ENCODE measurements around the gene ADPRH. TPM values are rescaled to one million over a fixed set of nuclear protein-coding genes. Genes with fewer than 3 reads are reported as not detected.

The ADPRH gene
- polyA plus RNA-seq, 2 of the 4 experiments (the other 2 are of a cell fraction) = 3.7 to 3.8 TPM

GRCh38 chr3:119613872-119614271 lies 34.6 kb downstream of the ADPRH start:
- POLR2A ChIA-PET = no interaction called here
- peaks cover 9% of the 10 kb centered on the region for H3K9me3 ChIP-seq
- 79% methylated on average over 4 of the region's 4 CpGs for WGBS (ENCODE audit: missing lambda C conversion rate)
- DNase-seq (ENCODE audit: low read depth in 1 of 2, low spot score in 1 of 2) = no peak
- no peak overlapping the region for H3K4me2 ChIP-seq
- CTCF ChIA-PET = interaction anchor here (1.3 to 2.9 kb wide), 2 partner anchors 14 to 730 kb away, joined by 3 to 7 read pairs; no protein-coding TSS in a partner anchor
- no peak for TF ChIP-seq MAX (IDR thresholded peaks at IDR 0.05)
- no peak for TF ChIP-seq TFCP2L1 (CRISPR knock-in tag; IDR thresholded peaks at IDR 0.05)
- no peak for TF ChIP-seq HOXB5 (CRISPR knock-in tag; IDR thresholded peaks at IDR 0.05)
- TF ChIP-seq, protein P1, sequence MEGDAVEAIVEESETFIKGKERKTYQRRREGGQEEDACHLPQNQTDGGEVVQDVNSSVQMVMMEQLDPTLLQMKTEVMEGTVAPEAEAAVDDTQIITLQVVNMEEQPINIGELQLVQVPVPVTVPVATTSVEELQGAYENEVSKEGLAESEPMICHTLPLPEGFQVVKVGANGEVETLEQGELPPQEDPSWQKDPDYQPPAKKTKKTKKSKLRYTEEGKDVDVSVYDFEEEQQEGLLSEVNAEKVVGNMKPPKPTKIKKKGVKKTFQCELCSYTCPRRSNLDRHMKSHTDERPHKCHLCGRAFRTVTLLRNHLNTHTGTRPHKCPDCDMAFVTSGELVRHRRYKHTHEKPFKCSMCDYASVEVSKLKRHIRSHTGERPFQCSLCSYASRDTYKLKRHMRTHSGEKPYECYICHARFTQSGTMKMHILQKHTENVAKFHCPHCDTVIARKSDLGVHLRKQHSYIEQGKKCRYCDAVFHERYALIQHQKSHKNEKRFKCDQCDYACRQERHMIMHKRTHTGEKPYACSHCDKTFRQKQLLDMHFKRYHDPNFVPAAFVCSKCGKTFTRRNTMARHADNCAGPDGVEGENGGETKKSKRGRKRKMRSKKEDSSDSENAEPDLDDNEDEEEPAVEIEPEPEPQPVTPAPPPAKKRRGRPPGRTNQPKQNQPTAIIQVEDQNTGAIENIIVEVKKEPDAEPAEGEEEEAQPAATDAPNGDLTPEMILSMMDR (IDR thresholded peaks at IDR 0.05) = no peak
- no peak for TF ChIP-seq SMC3 (IDR thresholded peaks at IDR 0.05)
- TF ChIP-seq CBX2 (IDR thresholded peaks at IDR 0.05; ENCODE audit: borderline replicate concordance, low read depth) = no peak
- no peak for TF ChIP-seq MYC (IDR thresholded peaks at IDR 0.05; ENCODE audit: borderline replicate concordance, low read length)
- no peak for TF ChIP-seq SREBF2 (IDR thresholded peaks at IDR 0.05)
- TF ChIP-seq USF2 (IDR thresholded peaks at IDR 0.05) = no peak
- no peak for TF ChIP-seq KDM1A (IDR thresholded peaks at IDR 0.05; ENCODE audit: low read depth)
- TF ChIP-seq BHLHE40 (IDR thresholded peaks at IDR 0.05; ENCODE audit: low read depth, low read length) = no peak
- TF ChIP-seq, protein P2, sequence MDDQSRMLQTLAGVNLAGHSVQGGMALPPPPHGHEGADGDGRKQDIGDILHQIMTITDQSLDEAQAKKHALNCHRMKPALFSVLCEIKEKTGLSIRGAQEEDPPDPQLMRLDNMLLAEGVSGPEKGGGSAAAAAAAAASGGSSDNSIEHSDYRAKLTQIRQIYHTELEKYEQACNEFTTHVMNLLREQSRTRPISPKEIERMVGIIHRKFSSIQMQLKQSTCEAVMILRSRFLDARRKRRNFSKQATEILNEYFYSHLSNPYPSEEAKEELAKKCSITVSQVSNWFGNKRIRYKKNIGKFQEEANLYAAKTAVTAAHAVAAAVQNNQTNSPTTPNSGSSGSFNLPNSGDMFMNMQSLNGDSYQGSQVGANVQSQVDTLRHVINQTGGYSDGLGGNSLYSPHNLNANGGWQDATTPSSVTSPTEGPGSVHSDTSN (IDR thresholded peaks at IDR 0.05) = no peak
- no peak for TF ChIP-seq ZNF302 (CRISPR knock-in tag; IDR thresholded peaks at IDR 0.05)
- TF ChIP-seq FOSL2 (IDR thresholded peaks at IDR 0.05) = no peak
- no peak for TF ChIP-seq FOSL2 (CRISPR knock-in tag; IDR thresholded peaks at IDR 0.05)
- no peak for TF ChIP-seq POLR2AphosphoS2 (conservative IDR thresholded peaks at IDR 0.05; ENCODE audit: low read length)
- TF ChIP-seq, protein P3, sequence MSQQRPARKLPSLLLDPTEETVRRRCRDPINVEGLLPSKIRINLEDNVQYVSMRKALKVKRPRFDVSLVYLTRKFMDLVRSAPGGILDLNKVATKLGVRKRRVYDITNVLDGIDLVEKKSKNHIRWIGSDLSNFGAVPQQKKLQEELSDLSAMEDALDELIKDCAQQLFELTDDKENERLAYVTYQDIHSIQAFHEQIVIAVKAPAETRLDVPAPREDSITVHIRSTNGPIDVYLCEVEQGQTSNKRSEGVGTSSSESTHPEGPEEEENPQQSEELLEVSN (IDR thresholded peaks at IDR 0.05; ENCODE audit: borderline replicate concordance, low read depth) = no peak
- no peak for TF ChIP-seq RCOR1 (IDR thresholded peaks at IDR 0.05; ENCODE audit: low read depth, low read length)
- no peak overlapping the region for H3K27ac ChIP-seq
- no peak overlapping the region for H3K4me3 ChIP-seq
- no peaks in the 10 kb centered on the region for H3K4me1 ChIP-seq
- no peak for FAIRE-seq
- ATAC-seq = no peak

GRCh38 chr3:119616056-119616455 lies 36.8 kb downstream of the ADPRH start:
- no peak overlapping the region for H3K4me3 ChIP-seq
- TF ChIP-seq ZFP36 (IDR thresholded peaks at IDR 0.05; ENCODE audit: borderline replicate concordance, partially characterized antibody) (no peak), RCOR1 (IDR thresholded peaks at IDR 0.05; ENCODE audit: low read depth, low read length) (no peak), FOSL2 (IDR thresholded peaks at IDR 0.05) (no peak), FOSL2 (CRISPR knock-in tag; IDR thresholded peaks at IDR 0.05) (no peak), HOXA7 (CRISPR knock-in tag; IDR thresholded peaks at IDR 0.05) (no peak), POLR2AphosphoS2 (conservative IDR thresholded peaks at IDR 0.05; ENCODE audit: low read length) (no peak), SMC3 (IDR thresholded peaks at IDR 0.05) (no peak), MAZ (IDR thresholded peaks at IDR 0.05; ENCODE audit: borderline replicate concordance, low read depth, low read length) (no peak), NFE2L2 (conservative IDR thresholded peaks at IDR 0.05; ENCODE audit: low read length) (no peak), NR3C1 (IDR thresholded peaks at IDR 0.05) (no peak), RAD21 (conservative IDR thresholded peaks at IDR 0.05 in 1 of 2, IDR thresholded peaks at IDR 0.05 in 1 of 2) (no peak), PHF8 (IDR thresholded peaks at IDR 0.05; ENCODE audit: borderline replicate concordance, low read depth) (no peak), POLR2A (IDR thresholded peaks at IDR 0.05; ENCODE audit: low read length) (no peak), ELK1 (IDR thresholded peaks at IDR 0.05; ENCODE audit: low read depth, low read length) (no peak), CHD2 (IDR thresholded peaks at IDR 0.05; ENCODE audit: low read length, partially characterized antibody) (no peak)
- TF ChIP-seq, protein P4, sequence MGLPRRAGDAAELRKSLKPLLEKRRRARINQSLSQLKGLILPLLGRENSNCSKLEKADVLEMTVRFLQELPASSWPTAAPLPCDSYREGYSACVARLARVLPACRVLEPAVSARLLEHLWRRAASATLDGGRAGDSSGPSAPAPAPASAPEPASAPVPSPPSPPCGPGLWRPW (IDR thresholded peaks at IDR 0.05) = no peak
- no peak for DNase-seq (ENCODE audit: low read depth in 1 of 2, low spot score in 1 of 2)
- H3K4me2 ChIP-seq = no peak overlapping the region
- ChIA-PET CTCF (interaction anchor here (0.6 kb wide), 1 partner anchor 650 kb away, joined by 3 read pairs; no protein-coding TSS in a partner anchor), POLR2A (no interaction called here)
- FAIRE-seq = no peak
- WGBS (ENCODE audit: missing lambda C conversion rate) = 70% methylated on average over 4 of the region's 4 CpGs
- H3K27ac ChIP-seq = no peak overlapping the region
- peaks cover 6% of the 10 kb centered on the region for H3K9me3 ChIP-seq
- ATAC-seq = no peak
- H3K4me1 ChIP-seq = no peaks in the 10 kb centered on the region

All from A549 (cell line).